Lower lobe of right lung (tissue), 2 donors: Measurements from ENCODE around the gene OR4D1. TPM values are rescaled to one million over a fixed set of nuclear protein-coding genes. Genes with fewer than 3 reads are reported as not detected.
A peak's percentile ranks its signal among the peaks of the same experiment; 100 is the strongest.
"Not testable (repeated sequence)": the region's sequence is repeated elsewhere in the genome, so short reads cannot be mapped to it uniquely, and the experiment has no call there.

Experiments used
- ATAC-seq, 2 donors: fragments of 200-7000 bp; cut with Tn5 transposase; one replicate each; pipeline ENCODE4 v1.9.1; 2020 to 2022; ENCODE audit warnings: mild to moderate bottlenecking in 2 of 2, moderate library complexity in 2 of 2
- DNase-seq: peaks from one replicate; pipeline ENCODE4 v3.0.0-alpha.2; 2020
- H3K27ac ChIP-seq: fragments of 200-600 bp; one replicate; pipeline ENCODE4 v1.8.0; 2022
- H3K27me3 ChIP-seq: fragments of 200-600 bp; one replicate; pipeline ENCODE4 v1.8.0; 2022; ENCODE audit warnings: low read depth
- H3K36me3 ChIP-seq: fragments of 200-600 bp; one replicate; pipeline ENCODE4 v1.8.0; 2022; ENCODE audit warnings: mild to moderate bottlenecking
- H3K4me1 ChIP-seq: fragments of 200-600 bp; one replicate; pipeline ENCODE4 v1.8.0; 2022
- H3K4me3 ChIP-seq: fragments of 200-600 bp; one replicate; pipeline ENCODE4 v1.8.0; 2022; ENCODE audit warnings: mild to moderate bottlenecking
- H3K9me3 ChIP-seq: fragments of 200-600 bp; one replicate; pipeline ENCODE4 v1.8.0; 2022
- intact Hi-C: fragments of 100-400 bp; cut with DNase I; formaldehyde crosslinking; loops from one replicate; pipeline ENCODE4 v1.11.0; 2022
- total RNA-seq: library from RNA; stranded (reverse); fragmentation: NEBNext Ultra II Directional; extraction: Animal tissue kit (Norgen Biotek cat#: 25700); gene quantifications from one replicate; pipeline ENCODE4 v1.2.1, GENCODE V29; 2021
- TF ChIP-seq, protein P1 (sequence below): fragments of 200-600 bp; IDR thresholded peaks from one replicate; pipeline ENCODE4 v1.8.0; 2022; ENCODE audit warnings: antibody characterized with exemption, mild to moderate bottlenecking
- donor health status: DM: no; HTN: yes; CAD: no; lungs with severe emphysema.

Gene OR4D1
- total RNA-seq, 1 donor from 2014 or later = not detected

DNA sequence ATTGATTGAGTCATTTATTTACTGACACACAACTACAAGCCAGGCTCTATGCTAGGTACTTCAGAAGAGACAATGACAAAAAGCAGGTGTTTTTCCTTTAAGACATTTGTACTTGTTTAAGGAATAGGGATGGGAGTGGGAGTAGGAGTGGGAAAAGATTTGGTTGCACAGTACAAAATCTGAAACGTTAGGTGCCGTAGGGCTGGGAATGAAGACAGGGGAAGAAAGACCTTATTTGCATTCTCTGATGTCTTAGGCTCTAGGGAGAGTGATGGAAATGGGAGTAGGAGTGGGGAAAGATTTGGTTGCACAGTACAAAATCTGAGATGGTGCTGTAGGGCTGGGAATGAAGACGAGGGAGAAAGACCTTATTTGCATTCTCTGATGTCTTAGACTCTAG lies 28.7 kb upstream of the OR4D1 start:
- DNase-seq (no peak), ATAC-seq (no peak)
- no peak overlapping the region for H3K27ac ChIP-seq
- TF ChIP-seq, protein P1, sequence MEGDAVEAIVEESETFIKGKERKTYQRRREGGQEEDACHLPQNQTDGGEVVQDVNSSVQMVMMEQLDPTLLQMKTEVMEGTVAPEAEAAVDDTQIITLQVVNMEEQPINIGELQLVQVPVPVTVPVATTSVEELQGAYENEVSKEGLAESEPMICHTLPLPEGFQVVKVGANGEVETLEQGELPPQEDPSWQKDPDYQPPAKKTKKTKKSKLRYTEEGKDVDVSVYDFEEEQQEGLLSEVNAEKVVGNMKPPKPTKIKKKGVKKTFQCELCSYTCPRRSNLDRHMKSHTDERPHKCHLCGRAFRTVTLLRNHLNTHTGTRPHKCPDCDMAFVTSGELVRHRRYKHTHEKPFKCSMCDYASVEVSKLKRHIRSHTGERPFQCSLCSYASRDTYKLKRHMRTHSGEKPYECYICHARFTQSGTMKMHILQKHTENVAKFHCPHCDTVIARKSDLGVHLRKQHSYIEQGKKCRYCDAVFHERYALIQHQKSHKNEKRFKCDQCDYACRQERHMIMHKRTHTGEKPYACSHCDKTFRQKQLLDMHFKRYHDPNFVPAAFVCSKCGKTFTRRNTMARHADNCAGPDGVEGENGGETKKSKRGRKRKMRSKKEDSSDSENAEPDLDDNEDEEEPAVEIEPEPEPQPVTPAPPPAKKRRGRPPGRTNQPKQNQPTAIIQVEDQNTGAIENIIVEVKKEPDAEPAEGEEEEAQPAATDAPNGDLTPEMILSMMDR = no peak
- H3K27me3 ChIP-seq = peaks cover 4% of the 10 kb centered on the region
- no peaks in the 10 kb centered on the region for H3K9me3 ChIP-seq
- H3K36me3 ChIP-seq = no peaks in the 10 kb centered on the region
- H3K4me3 ChIP-seq = no peak overlapping the region
- H3K4me1 ChIP-seq = no peaks in the 10 kb centered on the region
- intact Hi-C loops = no loop called here

DNA sequence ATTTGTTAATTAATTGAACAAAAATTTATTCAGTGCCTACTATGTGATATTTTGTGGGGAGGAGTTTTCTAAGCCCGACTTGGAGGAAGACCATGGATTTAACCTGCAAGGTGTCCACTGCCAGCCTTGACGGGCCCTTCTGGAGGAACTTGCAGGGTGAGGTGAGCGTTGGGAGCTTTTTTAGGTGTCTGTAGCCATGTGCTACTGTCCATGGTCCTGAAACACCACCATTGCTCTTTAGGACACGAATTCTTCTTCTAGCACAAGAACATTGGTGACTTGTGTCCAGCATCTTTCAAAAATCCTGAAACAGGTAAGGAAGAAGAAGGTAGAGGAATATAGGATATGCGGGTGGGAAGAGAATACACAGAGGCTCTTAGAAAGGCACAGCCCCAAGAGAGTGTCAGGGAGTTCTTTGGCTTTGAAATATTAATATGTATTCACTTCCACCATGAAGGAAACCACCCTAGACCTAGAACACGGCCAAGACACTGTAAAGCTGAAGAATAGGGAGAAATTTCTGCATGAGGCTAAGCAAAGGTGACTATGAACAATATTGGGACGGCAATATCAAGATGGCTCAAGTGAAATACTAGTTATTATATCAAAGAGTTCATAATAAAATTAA lies 27.9 kb upstream of the OR4D1 start:
- no peak for DNase-seq
- peak in 1 of 2 donors; percentile 42 for ATAC-seq

DNA sequence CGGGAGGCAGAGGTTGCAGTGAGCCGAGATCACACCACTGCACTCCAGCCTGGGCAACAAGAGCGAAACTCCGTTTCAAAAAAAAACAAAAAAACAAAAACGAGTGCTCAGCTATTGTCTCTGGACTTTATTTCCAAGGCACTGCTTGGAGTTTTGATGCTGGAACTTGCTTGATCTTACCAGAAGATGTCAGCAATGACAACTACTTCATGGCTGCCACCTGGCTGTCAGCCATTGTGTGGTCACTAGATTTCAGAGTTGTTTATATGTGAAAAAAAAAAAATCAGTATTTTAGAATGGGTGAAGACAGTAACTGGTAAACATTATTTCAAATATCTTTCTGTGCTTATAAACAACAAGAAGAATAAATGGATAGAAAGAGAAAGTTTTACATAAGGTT lies 26.3 kb upstream of the OR4D1 start:
- intact Hi-C loops = no loop called here
- Histone ChIP-seq H3K4me1 (no peaks in the 10 kb centered on the region), H3K9me3 (no peaks in the 10 kb centered on the region), H3K27ac (no peak overlapping the region), H3K27me3 (peaks cover 4% of the 10 kb centered on the region), H3K36me3 (no peaks in the 10 kb centered on the region), H3K4me3 (no peak overlapping the region)
- TF ChIP-seq, protein P1 = peak; percentile 22
- DNase-seq (no peak), ATAC-seq (no peak)

More for the DNA sequence above, 27.9 kb upstream of the OR4D1 start:
- no peak overlapping the region for H3K27ac ChIP-seq
- H3K4me3 ChIP-seq = no peak overlapping the region
- no peaks in the 10 kb centered on the region for H3K9me3 ChIP-seq
- no peaks in the 10 kb centered on the region for H3K36me3 ChIP-seq
- TF ChIP-seq, protein P1 = no peak
- peaks cover 4% of the 10 kb centered on the region for H3K27me3 ChIP-seq
- intact Hi-C loops = no loop called here
- no peaks in the 10 kb centered on the region for H3K4me1 ChIP-seq

DNA sequence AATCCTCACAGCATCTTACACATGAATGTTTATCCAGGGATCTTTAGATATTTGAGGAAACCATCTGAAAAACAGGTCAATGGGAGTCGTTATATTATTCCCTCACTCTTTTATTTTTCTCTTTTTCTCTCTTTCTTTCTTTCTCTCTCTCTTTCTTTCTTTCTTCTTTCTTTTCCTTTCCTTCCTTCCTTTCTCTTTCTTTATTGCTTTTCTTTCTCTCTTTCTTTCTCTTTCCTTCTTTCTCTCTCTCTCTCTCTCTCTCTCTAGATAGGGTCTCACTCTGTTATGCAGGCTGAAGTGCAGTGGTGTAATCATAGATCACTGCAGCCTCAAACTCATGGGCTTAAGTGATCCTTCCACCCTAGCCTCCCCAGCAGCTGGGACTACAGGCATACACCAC lies 20.3 kb upstream of the OR4D1 start:
- ATAC-seq = no peak
- Histone ChIP-seq H3K9me3 (no peaks in the 10 kb centered on the region), H3K27me3 (peaks cover 5% of the 10 kb centered on the region), H3K4me3 (no peak overlapping the region), H3K4me1 (no peaks in the 10 kb centered on the region), H3K27ac (no peak overlapping the region), H3K36me3 (no peaks in the 10 kb centered on the region)
- DNase-seq = no peak
- intact Hi-C loops = no loop called here
- TF ChIP-seq, protein P1 = no peak

GRCh38 chr17:58132697-58133096 lies 15.5 kb upstream of the OR4D1 start:
- H3K4me1 ChIP-seq, intact Hi-C loops, DNase-seq, H3K9me3 ChIP-seq, H3K27ac ChIP-seq, H3K4me3 ChIP-seq, ATAC-seq, H3K36me3 ChIP-seq: not testable (repeated sequence)
- peaks cover 37% of the 10 kb centered on the region for H3K27me3 ChIP-seq

- no peaks in the 10 kb centered on the region for H3K4me1 ChIP-seq
- TF ChIP-seq, protein P1 = peak; percentile 23
- DNase-seq (no peak), ATAC-seq (no peak)
- intact Hi-C loops = no loop called here
- no peaks in the 10 kb centered on the region for H3K9me3 ChIP-seq
- peaks cover 32% of the 10 kb centered on the region for H3K27me3 ChIP-seq
- no peak overlapping the region for H3K27ac ChIP-seq
- no peak overlapping the region for H3K4me3 ChIP-seq
- H3K36me3 ChIP-seq = no peaks in the 10 kb centered on the region
These were observed 11.4 kb upstream of the OR4D1 start for GRCh38 chr17:58136669-58137279.
